K562 (cell line): ENCODE data around the gene TLK2. TPM values are rescaled to one million over a fixed set of nuclear protein-coding genes. Genes with fewer than 3 reads are reported as not detected.
A peak's percentile ranks its signal among the peaks of the same experiment; 100 is the strongest.

Experiments used
- BRCA1 ChIP-seq, 2 experiments: fragments of 450-650 bp in 1 of 2; sonication (generic) in 1 of 2; formaldehyde crosslinking in 1 of 2; IDR thresholded peaks; 2 replicates each; pipeline versions ENCODE4 v1.5.0 to v1.6.1; 2017 to 2020; ENCODE audit warnings: mild to moderate bottlenecking in 1 of 2, missing genetic modification reagents in 1 of 2
- CHD7 ChIP-seq: fragments of 200-600 bp; sonication (generic); IDR thresholded peaks from one replicate; pipeline ENCODE4 v1.6.1; 2012; ENCODE audit warnings: mild to moderate bottlenecking, low read depth, low read length, inconsistent platforms
- E2F6 ChIP-seq, 2 experiments: IDR thresholded peaks; 2 replicates each; pipeline ENCODE4 v1.6.1; 2011; ENCODE audit warnings: borderline replicate concordance in 1 of 2, control low read depth in 1 of 2, low read depth in 1 of 2, low read length in 1 of 2, mild to moderate bottlenecking in 1 of 2, mixed read lengths in 1 of 2, moderate library complexity in 1 of 2; ENCODE audit not compliant: insufficient read depth in 1 of 2, insufficient read length in 1 of 2, poor library complexity in 1 of 2, severe bottlenecking in 1 of 2; ENCODE audit errors: extremely low read depth in 1 of 2
- FOXP1 ChIP-seq: sonication (generic); formaldehyde crosslinking; IDR thresholded peaks from 2 replicates; pipeline ENCODE4 v1.8.0; 2022; ENCODE audit warnings: mild to moderate bottlenecking, missing genetic modification reagents
- NCOR1 ChIP-seq: fragments of 450-650 bp; IDR thresholded peaks from 2 replicates; pipeline ENCODE4 v1.6.1; 2016; ENCODE audit warnings: mild to moderate bottlenecking, moderate library complexity
- RBFOX2 ChIP-seq: fragments of 200-400 bp; formaldehyde crosslinking; IDR thresholded peaks from 2 replicates; pipeline ENCODE4 v1.6.1; 2017; ENCODE audit warnings: low read depth, mild to moderate bottlenecking, low read length, moderate library complexity
- polyA plus RNA-seq, 8 experiments: library from polyadenylated mRNA; depleted of rRNA in 4 of 8; stranded (reverse) in 5 of 8; unstranded in 3 of 8; fragments of >200 nt; fragmentation: Nextera tagmentation in 2 of 8; fragmentation: Illumina TruSeq in 1 of 8; extraction: Ambion mirVana in 2 of 8; extraction: Trizol in 1 of 8; gene quantifications; 2 replicates each; pipeline versions ENCODE4 v1.2.1 to v1.2.3, GENCODE V29; 2011 to 2014; ENCODE audit warnings: inconsistent platforms in 1 of 8, missing spikeins in 1 of 8
- total RNA-seq, 7 experiments: library from RNA; depleted of rRNA in 6 of 7; stranded (reverse); fragments of >200 nt in 6 of 7; fragmentation: Illumina TruSeq in 2 of 7; extraction: Trizol in 2 of 7; gene quantifications; 2 replicates each; pipeline versions ENCODE4 v1.2.1 to v1.2.3, GENCODE V29; 2011 to 2021; ENCODE audit warnings: low replicate concordance in 1 of 7

The TLK2 gene
- total and polyA plus RNA-seq, 9 of the 15 experiments (the other 6 are each of a cell fraction or from before 2014, with no cell fraction given), result 10.1 to 51.9 (median 32.4) TPM

DNA sequence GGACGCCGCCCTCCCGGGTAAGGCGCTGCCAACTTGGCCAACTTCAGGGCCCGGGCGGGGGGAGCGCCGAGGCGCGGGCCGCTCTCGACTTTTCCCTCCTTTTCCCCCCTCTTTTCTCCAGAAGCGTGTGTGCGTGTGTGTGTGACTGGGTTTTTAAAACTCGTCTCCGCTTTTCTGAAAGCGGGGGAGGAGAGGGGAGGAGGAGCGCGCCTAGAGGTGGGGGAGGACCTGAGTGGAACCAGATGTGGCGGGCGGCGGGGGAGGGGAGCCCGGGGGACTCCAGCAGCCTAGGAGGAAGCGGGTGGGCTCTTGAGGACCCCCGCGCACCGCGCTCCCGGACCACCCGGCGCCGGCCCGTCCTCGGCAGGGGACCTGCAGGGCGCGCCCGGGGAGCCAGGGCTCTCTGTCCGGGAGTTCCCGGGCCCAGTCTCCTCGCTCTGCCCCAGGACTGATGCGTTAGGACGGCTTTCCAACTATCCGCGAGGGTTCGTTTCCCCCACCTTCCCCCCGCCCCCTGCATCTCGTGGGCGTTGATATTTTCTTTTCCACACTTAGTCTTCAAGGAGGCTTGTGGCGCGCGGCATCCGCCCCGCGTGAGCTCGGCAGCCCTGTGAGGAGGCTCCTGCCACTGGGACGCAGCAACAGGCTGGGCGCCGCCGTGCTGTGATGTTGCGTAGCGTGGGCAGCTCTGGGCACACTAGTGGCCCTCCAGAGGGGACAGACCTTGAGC lies 149.4 kb downstream of the TLK2 start (continued):
- TF ChIP-seq E2F6 (IDR thresholded peaks at IDR 0.05; ENCODE audit: borderline replicate concordance in 1 of 2, extremely low read depth in 1 of 2, insufficient read depth in 1 of 2, insufficient read length in 1 of 2, low read depth in 1 of 2, low read length in 1 of 2, poor library complexity in 1 of 2, severe bottlenecking in 1 of 2) (peak in 1 of 2 experiments; percentile 11), RBFOX2 (peak; percentile 1; the same call in 1 of the 2 replicates), FOXP1 (CRISPR knock-in tag) (0 out of 2 replicates have a peak, but pooled peaks have one; percentile 42), BRCA1 (IDR thresholded peaks at IDR 0.05) (no peak), BRCA1 (CRISPR knock-in tag; IDR thresholded peaks at IDR 0.05) (no peak), NCOR1 (no peak), CHD7 (no peak)
